Stromal cell of bone marrow (primary cell): Measurements from ENCODE around the gene SLIT3.

Source experiments
- DNase-seq: peaks from one replicate; pipeline ENCODE4 v3.0.0-alpha.2; 2012; ENCODE audit warnings: low read depth

The SLIT3 gene

DNA sequence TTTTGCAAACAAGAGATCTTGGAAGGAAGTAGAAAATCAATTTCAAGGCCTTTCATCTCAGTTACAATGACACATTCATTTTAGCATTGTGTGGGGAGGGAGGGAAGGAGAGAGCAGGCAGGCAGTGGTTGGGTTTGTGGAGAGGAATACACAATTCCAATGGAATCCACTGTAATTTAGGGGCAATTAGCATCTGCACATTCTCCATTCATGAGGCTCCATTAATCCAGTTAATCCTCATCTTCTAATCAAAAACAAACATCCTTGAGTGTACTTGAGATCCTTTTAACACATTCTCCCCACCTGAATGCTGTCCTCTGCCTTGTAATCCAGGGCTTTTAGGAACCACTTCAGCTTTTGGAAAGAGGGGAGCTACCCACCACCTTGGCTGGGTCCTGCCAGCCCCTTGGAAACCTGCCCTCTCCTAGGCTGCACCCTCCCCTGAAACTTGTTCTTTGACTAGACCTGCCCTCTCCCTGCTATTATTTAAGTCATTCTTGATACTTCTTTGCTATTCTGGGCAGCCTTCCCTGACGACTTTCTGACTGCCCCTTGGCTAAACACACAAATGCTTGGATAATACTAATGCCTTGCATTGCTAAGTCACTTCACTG, 271.2 kb downstream of the SLIT3 start:
- peak; percentile 26 for DNase-seq

DNA sequence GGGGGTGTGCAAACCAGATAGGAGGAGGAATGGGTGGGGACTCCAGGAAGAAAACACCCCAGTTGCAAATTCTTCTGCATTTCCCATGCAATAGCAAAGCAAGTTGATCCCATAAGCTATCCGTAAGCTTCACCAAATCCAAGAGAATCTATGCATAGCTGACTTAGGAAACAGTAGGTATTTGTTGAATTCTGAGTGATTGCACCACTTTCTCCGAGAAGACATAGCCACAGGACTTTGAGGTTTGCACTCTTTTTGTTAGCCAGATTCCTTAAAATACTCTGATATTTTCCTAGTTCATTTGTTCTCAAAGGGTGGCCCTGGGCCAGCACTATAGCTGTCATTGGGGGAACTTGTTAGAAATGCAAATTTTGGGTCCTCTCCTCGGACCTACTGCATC, 271.9 kb downstream of the SLIT3 start:
- DNase-seq = no peak

DNA sequence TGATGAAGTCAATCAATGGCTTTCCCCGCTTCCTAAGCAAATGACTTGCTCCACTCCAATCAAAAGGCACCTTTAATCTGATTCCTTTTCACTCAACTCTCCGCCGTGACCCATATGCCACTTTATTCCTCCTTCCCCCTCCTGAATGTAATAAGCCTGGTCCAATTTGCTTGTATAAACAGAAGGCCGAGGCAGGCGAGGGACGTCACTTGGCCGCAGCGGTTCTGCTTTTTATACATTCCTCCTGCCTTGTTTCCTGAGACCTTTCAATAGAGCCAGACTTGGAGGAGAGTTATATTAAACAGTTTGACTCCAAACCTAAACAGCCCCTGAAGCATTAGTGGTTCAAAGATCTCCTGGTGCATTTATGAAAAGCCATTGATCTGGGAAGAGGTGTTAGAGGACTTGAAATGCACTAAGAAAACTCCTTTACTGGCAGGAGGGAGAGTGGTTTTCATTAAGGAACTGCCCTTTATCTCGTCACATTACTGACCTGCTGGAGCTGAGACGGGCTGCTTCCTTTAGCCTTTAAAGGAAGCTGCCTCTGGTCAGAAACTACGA, 273.4 kb downstream of the SLIT3 start:
- no peak for DNase-seq

DNA sequence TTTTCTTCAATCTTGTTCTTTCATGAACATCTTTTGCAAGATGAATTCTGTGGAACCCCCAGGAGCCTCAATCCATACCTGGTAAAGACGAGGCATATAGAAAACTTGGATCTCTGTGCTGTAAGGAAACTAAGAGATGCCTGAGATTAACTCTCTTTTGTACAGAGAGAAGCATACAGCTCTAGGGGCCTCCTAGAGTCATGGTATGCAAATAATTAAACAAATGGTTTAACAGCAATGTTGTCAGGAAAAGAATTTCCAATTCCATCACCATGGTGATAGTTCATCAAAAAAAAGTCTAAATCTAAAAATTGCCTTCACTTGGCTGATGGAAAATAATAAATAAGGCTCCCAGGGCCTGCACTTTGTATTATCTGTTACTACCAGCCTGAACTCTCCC, 275.4 kb downstream of the SLIT3 start:
- no peak for DNase-seq

DNA sequence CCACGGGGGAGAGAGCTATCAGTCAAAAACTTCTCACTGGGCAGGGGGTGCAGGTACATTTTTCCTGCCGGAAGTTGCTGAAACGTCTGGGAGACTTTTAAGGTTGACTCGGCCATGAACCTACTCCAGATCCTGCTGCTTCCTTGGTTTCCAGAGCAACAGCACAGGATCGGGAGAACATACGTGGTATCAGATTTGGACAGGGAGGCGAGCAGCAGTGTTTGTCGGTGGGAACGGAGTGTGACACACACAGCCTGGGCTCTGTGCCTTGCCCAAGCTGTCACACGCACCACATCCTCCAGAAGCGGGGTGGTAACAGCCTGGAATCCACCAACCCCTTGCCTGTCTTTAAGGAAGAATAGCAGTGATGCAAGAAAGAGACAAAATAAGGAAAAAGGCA, 276.5 kb downstream of the SLIT3 start:
- no peak for DNase-seq

DNA sequence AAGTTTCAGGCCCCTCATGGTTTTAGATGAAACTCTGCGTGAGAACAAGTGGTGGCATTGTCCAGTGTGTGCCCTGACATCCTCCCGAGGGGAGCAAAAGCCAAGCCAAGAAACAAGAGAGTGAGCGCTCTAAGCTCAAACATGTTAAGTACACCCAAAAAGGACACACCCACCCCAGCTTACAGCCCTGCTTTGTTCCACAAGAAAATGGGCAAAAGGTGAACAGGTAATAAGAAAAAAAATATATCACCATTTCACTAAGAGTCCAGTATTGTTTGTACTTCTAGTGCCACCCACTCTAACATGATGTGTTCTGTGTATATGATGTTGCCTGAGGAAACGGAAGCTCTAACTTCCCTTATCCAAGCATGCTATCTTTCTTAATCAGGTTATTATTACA, 278.2 kb downstream of the SLIT3 start:
- no peak for DNase-seq

DNA sequence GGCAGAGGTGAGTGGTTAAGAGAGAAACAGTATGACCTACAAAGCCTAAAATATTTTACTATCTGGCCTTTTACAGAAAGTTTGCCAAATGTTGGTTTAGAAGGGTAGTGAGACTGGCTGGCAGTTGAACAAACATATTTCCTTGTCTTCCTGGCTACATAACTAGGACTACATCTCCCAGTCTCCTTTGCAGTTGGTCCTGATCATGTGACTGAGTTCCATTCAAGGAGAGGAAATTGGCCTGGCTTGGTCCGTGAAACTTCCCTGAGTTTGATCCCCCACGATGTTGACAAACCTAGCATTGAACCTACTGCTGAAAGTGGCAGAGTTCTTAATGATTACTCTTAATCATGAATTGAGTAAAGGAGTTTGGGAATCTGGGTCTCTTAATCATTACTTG, 280.8 kb downstream of the SLIT3 start:
- no peak for DNase-seq

DNA sequence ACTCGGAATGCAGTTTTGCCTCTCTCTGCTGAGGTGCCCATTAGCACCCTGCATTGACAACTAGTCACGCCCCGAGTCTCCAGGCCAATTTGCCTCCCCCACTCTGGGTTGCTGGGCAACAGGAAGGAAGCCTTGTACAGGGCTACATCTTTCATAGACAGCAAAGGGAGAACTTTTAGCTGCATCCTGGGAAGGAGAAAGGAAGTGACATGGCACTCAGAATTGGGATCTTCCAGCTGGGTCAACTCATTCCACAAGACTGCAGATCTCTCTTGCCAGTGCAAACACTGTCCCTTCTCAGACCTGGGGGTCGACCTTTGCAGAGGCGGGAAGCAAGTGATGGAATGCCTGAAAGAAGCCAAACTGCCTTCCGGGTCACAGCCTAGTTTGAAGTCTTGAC, 282.0 kb downstream of the SLIT3 start:
- no peak for DNase-seq

DNA sequence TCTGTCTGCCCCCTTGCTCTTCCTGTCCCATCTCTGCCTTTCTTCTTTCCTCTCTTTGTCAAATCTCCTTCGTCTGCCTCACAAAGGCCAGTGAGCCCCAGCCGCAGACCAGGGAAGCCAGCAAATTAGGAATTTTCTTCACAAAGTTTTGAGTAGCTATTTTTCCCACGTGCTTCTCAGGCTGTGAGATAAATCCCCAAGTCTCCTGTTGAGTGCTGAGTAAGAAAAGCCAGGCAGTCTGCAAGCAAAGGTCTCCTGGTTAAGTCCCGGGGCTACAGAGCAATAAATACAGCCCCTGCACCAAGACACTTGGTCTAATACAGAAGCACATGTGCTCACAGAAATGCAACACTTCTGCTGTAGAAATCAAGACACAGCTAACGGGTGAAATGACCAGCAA, 284.9 kb downstream of the SLIT3 start:
- no peak for DNase-seq

DNA sequence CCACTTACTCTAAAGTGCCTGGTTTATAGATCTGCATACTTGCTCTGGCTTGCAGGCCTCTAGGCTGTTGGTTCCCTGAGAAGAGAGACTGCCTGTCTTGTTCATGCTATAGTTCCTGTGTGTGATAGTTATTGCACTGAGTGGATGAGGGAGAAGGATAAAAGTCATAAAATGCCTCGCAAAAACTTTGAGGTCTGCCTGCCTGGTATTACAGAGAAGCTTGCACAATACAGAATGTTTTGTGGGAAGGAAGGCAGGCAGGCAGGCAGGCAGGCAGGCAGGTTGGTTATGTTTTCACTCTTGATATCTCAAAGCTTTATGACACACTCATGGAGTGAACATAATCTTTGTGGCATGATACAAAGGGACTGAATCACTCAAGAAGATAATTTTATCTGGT, 287.1 kb downstream of the SLIT3 start:
- DNase-seq = no peak

DNA sequence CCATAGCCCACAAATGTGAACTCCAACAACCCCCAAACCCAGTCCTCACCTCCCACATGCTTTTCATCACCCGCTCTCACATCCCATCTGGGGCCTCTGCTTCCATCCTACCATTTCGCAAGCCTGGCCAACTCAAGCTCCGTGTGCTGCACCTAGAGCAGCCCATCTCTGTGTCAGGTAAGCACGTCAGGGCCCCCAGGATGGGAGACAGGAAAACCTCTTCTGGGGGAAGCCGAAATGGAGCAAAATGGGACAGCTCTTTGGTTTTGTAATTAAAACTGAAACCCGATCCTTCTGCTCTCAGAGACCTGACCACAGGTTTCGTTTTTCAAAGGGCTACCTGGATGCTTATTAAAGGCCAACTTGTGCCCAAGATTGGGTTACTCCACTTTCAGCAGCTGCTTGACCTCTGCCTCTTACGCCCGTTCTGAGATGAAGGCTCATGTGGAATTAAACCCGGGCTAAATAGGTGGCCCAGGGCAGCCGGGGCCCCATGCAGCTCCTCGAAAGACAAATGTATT, 287.7 kb downstream of the SLIT3 start:
- no peak for DNase-seq

DNA sequence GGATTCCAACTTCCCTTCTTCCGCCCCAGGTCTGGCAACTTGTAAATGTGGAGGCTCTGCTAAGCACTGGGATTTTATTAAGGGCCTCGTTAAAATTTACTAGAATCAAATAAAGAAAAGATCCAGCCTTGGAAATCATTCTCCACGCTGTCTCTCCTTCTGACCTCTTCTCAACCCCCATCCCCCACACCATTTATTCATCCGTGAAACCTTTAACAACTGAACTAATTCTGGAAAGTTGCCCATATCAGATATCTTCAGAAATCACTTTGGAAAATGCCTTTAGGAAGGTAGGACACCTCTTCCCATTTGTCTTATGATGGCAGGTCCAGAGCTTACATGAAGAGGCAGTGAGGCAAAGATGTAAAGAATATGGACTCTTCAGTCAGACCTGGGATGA, 288.5 kb downstream of the SLIT3 start:
- no peak for DNase-seq

DNA sequence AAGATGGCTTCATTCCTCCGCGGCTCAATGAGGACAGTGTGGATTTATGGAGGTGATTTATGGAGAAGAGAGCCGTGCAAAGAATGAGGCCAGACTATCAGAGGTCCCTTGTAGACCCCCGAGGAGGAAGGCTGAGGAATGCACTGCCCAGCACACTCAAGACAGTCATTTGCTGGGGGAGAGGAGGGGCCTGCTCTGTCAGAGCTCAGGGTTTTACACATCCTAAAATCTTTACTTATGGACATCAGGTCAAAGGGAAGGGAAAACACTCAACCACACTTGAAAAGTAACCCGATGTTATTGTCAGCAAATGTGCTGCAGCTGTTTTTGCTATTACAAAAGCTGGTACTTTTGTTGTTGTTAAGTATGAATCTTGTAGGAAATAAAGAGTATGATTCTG, 289.5 kb downstream of the SLIT3 start:
- DNase-seq = no peak

DNA sequence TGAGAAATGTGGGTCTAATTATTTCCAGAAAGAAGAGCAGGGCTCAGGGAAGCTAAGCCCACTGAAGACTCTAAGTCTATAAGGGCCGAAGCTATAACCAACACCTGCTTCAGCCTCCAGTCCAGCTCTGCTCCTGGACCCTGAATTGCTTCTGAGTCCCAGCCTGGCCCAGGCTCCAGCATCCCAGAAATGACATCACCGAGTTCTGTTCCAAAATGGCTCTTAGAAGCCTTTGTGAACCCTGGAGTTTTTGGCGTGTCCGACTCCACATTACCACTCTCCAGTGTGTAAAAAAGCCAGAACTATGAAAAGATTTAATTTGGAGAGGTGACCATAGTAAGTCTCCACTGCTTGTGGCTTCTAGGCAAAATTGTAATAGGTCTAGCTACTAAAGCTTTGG, 289.9 kb downstream of the SLIT3 start:
- no peak for DNase-seq

DNA sequence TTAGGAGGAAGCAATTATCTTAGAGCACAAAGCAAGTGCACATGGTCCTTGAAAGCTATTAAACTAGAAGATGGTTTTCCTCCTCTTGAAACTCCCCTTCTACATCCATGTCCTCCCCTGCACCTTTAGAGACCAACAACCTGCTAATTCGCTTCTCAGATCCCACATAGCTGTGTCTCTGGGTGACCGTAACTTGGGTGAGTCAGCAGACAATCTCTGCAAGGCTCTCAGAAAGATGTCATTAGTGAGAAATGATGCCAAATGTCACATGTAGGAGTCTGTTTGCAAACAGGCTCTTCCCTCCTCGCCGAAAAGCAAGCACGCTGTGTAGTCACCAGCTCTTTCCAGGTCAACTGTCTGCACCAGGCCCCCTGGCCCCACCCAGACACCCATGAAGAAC, 291.8 kb downstream of the SLIT3 start:
- no peak for DNase-seq

DNA sequence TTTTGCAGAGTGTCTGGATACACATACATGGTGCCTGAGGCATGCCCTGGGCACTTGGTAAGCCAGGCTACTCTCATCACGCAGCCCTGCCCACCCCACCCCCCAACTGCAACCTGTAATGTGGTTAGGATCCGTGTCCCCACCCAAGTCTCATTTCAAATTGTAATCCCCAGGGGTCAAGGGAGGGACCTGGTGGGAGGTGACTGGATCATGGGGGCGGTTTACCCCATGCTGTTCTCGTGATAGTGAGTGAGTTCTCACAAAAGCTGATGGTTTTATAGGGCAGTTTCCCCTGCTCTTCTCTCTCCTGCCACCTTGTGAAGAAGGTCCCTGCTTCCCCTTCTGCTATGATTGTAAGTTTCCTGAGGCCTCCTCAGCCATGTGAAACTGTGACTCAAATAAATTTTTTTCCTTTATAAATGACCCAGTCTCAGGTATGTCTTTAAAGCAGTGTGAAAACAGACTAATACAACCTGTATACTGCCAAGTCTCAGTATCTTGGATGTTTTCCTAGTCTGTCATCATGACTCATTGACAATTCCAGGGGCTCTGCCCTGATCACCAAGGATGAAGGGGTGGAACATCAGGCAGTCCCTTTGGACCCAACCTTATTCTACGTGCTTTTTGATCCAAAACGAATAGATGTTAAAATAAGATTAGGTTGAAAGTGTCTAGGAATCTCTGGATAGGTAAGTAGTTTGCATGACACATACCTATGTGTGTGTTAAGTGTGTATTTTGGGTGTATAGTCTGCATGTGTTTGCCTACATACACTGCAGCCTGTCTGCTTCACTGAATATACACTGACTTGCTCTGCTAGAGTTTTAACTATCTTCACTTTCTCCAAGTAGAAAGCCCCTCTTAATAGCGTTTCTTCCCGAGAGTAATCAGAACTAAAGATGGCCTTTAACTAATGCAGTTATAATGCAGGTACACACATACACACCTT, 293.8 kb downstream of the SLIT3 start:
- DNase-seq = no peak

DNA sequence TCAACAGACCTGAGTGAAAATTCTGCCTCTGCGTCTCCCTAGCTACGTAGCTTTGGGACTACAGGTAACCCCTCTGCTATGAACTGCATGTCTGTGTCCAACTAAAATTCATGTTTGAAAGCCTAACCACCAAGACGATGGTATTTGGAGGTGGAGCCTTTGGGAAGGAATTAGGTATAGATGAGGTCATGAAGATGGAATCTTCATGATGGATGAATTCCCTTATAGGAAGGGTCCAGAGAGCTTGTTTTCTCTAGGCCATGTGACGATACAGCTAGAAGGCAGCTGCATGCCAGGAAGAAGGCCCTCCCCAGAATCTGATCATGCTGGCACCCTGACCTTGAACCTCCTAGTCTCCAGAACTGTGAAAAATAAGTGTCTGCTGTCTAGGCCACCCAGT, 296.4 kb downstream of the SLIT3 start:
- DNase-seq = no peak

DNA sequence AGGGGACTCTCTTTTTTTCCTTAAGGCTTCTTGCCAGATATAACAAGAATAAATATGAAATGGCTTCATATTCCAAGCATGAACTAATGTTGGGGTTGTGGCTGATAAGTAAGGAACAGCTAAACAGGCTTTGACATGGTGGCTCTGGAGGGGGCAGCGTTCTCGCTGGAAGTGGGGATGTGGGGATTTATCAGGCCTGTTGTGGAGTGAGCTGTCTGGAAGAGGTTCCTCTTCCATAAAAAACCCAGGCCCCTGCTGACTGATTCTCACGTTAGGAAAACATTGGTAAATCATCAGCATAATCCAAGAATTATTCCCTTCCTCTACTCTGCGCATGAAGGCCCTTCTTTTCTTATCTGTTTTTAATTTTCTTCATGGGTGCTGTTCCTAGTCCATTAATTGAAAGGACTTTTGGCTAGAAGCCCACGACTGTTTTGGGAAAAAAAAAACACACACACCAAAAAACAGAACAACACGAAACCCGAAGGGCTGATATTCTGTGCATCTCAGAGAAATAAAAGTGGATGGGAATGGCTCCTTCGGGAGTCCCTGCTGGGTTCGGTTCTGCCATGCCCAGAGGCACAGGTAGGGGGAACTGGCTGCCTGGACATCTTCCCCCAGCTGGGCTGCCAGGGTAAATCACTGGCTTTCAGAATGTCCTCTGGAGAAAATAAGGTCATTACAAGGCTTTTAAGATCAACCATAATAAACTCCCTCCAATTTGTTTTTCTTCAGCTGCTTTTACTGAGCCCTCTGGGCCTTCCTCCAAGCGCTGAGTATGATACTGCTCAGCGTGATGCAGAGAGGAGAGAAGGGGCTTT, 297.0 kb downstream of the SLIT3 start:
- DNase-seq = no peak

DNA sequence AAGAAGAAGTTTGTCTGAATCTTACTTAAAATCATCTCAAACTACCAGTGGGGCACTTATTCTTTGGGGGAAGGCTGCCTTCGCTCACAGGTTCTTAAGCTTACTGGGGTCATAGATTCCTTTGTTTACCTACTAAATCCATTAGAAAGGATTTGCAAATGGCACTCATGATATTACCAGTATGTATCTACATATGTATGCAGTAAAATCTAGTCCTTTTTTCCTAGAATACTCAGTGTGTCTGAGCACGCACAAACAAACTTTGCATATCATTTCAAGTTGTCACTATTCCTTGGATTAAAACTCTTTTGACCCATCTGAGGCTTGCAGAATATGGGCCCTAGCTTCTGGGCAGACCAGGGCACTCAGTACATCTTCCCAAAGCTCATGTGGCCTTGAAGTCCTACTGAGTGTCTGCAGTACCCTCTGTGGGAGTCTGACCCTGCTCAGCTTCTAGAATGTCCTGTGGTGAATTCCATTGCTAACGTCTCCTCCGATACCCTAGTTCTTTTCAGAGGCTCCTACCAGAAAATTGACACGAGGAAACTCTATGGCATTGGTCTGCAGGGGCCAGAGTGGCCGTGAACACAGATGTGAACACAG, 297.9 kb downstream of the SLIT3 start:
- DNase-seq = no peak

DNA sequence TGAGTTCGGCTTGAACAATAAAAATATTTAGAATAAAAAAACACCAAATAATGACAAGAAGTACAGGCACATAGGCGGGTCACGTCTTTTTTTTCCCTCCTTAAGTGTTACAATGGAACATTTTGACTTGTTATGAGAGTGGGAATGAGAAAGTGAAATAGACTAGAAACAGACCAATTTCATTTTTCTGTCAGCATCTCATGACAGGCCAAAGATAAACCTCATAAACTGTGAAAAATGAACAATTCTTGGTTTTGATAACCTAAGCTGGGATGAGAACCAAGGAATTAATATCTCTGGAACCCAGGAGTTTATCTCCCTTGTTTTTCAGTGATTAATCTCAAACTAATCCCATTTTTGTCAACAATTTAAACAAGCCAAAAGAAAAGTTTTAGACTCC, 299.5 kb downstream of the SLIT3 start:
- DNase-seq = no peak

DNA sequence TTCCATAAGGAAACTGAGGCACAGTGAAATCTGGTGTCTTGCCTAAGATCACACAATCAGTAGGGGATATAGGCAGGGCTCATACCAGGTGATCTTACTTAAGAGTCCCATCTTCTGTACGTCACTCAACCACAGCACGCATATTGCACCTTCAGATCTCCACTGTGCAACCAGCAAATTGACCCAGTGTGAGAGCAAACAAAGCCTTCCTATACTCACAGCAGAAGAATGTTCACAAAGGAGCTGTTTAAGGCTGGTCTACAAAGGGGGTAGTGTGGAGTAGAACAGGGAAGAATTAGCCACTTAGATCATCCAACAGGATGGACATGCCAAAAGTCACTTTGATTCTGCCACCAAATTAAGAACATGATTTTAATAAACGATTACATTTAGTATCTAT, 305.9 kb downstream of the SLIT3 start:
- DNase-seq = no peak

DNA sequence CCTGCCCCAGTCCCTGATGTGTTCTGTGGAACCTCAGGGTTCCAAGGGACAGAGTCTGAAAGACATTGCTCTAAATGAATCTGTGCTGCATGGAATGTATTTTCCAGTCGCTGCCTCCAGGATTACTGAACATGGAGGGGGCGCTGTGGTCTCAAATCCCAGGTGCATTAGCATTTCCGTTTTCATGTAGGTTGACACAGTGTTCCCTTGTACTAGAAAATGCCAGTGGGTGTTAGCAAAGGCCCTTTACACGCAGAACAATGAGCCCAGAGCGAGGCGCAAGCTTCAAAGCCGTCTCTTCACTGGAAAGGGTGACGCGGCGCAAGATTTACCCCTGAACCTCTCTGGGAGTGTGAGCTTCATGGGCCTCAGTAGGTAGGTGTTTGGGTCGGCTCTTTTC, 308.3 kb downstream of the SLIT3 start:
- no peak for DNase-seq
